HCT116 (cell line): ENCODE results near the gene NABP1.

Source experiments
- POLR2A ChIP-seq: IDR thresholded peaks from 2 replicates; pipeline ENCODE4 v1.7.0; 2011; ENCODE audit warnings: borderline replicate concordance; ENCODE audit not compliant: insufficient read depth, insufficient read length; ENCODE audit errors: extremely low read depth
- RAD21 ChIP-seq: IDR thresholded peaks from 2 replicates; pipeline ENCODE4 v1.6.1; 2012; ENCODE audit warnings: low read depth, mild to moderate bottlenecking

GRCh38 chr2:191730263-191730662, 52.3 kb downstream of the NABP1 start:
- TF ChIP-seq POLR2A = no peak
- no peak for TF ChIP-seq RAD21
